Measurements from ENCODE around the gene DIDO1. TPM values are rescaled to one million over a fixed set of nuclear protein-coding genes. Genes with fewer than 3 reads are reported as not detected.

DIDO1 gene
- total and polyA plus RNA-seq, 2 of the 13 experiments (the other 11 are each of a cell fraction or from before 2014, with no cell fraction given) = 75.0 to 75.1 TPM

- TF ChIP-seq, protein P1, sequence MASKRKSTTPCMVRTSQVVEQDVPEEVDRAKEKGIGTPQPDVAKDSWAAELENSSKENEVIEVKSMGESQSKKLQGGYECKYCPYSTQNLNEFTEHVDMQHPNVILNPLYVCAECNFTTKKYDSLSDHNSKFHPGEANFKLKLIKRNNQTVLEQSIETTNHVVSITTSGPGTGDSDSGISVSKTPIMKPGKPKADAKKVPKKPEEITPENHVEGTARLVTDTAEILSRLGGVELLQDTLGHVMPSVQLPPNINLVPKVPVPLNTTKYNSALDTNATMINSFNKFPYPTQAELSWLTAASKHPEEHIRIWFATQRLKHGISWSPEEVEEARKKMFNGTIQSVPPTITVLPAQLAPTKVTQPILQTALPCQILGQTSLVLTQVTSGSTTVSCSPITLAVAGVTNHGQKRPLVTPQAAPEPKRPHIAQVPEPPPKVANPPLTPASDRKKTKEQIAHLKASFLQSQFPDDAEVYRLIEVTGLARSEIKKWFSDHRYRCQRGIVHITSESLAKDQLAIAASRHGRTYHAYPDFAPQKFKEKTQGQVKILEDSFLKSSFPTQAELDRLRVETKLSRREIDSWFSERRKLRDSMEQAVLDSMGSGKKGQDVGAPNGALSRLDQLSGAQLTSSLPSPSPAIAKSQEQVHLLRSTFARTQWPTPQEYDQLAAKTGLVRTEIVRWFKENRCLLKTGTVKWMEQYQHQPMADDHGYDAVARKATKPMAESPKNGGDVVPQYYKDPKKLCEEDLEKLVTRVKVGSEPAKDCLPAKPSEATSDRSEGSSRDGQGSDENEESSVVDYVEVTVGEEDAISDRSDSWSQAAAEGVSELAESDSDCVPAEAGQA (IDR thresholded peaks at IDR 0.05; ENCODE audit: low read depth) = 0 out of 2 replicates have a peak, but pooled peaks have one; percentile 14
- TF ChIP-seq, protein P1 (CRISPR knock-in tag; IDR thresholded peaks at IDR 0.05; ENCODE audit: borderline replicate concordance) = no peak
- TF ChIP-seq ZNF574 (CRISPR knock-in tag; IDR thresholded peaks at IDR 0.05) = peak; percentile 73
- TF ChIP-seq, protein P2, sequence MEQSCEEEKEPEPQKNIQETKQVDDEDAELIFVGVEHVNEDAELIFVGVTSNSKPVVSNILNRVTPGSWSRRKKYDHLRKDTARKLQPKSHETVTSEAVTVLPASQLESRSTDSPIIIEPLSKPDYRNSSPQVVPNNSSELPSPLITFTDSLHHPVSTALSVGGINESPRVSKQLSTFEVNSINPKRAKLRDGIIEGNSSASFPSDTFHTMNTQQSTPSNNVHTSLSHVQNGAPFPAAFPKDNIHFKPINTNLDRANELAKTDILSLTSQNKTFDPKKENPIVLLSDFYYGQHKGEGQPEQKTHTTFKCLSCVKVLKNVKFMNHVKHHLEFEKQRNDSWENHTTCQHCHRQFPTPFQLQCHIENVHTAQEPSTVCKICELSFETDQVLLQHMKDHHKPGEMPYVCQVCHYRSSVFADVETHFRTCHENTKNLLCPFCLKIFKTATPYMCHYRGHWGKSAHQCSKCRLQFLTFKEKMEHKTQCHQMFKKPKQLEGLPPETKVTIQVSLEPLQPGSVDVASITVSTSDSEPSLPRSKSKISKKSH (CRISPR knock-in tag; IDR thresholded peaks at IDR 0.05; ENCODE audit: borderline replicate concordance) = no peak
- TF ChIP-seq EEA1 (CRISPR knock-in tag; IDR thresholded peaks at IDR 0.05; ENCODE audit: borderline replicate concordance) = no peak
These were observed 2.8 kb upstream of the DIDO1 start (continued) for GRCh38 chr20:62929051-62929538.

Measured in HepG2 (cell line).